HL-60/S4 treated with phorbol 12-myristate 13-acetate at 8.2 ng/mL for 4 days and 3 days (cell line): ENCODE measurements around the gene IFNL4.
"Not testable (repeated sequence)": the region's sequence is repeated elsewhere in the genome, so short reads cannot be mapped to it uniquely, and the experiment has no call there.

Experiments
- in situ Hi-C: fragments of 300-500 bp; cut with MboI; formaldehyde crosslinking; loops from 2 replicates; pipeline ENCODE4 v1.15.0; 2022; ENCODE audit warnings: low sequenced_read_pairs

IFNL4 gene

GRCh38 chr19:39224910-39225309 lies 23.7 kb downstream of the IFNL4 start:
- in situ Hi-C loops: no loop called here

DNA sequence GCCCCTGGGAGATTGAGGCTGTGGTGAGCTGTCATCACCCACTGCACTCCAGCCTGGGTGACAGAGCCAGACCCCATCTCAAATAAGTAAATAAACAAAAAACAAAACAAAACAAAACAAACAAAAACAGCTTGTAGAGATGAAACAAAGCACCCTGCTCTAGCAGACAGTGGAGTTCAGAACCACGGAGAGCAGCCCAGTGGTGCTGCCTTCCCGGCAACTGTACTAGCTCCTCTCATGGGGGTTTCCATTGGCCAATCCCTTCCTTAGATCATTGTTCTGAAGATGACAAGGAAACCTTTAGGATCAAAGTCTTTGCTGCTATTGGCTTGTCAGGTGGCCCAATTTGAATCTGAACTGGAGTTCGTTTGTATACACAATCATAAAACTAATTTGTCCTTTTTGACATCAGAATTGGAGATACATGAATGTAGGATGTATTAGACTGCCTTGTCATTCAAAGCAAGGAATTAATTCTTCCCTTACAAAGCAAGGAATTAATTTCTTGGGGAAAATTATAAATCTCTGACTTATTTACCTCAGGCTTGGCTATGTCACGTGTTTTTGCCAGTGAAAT lies 24.9 kb downstream of the IFNL4 start:
- in situ Hi-C loops: no loop called here

- in situ Hi-C loops: not testable (repeated sequence)
Observed at GRCh38 chr19:39219108-39219507, 29.5 kb downstream of the IFNL4 start.

GRCh38 chr19:39218230-39219007 lies 30.2 kb downstream of the IFNL4 start:
- in situ Hi-C loops: no loop called here

- in situ Hi-C loops: no loop called here
Observed at GRCh38 chr19:39217094-39217493, 31.6 kb downstream of the IFNL4 start.

GRCh38 chr19:39215323-39215722 lies 33.3 kb downstream of the IFNL4 start:
- in situ Hi-C loops: not testable (repeated sequence)

GRCh38 chr19:39212375-39212742 lies 36.3 kb downstream of the IFNL4 start:
- in situ Hi-C loops: no loop called here

DNA sequence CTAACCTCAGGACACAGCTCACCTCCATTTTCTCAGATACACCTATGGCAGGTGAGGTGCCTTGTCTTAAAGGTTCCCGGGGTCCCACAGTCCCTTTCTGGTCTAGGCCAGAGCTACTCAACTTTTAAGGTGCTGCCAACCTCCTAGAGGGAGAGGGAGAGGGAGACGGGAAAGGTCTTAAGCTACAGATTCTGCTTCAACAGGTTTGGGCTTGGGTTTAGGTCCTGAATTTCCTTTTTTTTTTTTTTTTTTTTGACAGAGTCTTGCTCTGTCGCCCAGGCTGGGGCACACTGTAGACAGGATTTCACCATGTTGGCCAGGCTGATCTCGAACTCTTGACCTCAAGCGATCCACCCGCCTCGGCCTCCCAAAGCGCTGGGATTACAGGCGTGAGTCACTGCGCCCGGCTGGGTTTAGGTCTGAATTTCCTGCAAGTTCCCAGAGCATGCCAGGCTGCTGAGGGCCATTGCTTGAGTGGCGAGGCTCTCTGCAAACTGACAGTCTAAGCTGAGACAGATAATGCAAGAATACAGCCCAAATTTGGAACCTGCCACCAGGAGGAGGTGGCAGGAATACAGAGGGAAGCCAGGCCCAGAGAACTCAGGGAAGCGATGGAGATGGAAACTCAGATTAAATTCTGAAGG lies 36.8 kb downstream of the IFNL4 start:
- in situ Hi-C loops: no loop called here

GRCh38 chr19:39209196-39209595 lies 39.5 kb downstream of the IFNL4 start:
- in situ Hi-C loops: no loop called here

- in situ Hi-C loops: no loop called here
Observed at GRCh38 chr19:39208175-39208795, 40.4 kb downstream of the IFNL4 start.

DNA sequence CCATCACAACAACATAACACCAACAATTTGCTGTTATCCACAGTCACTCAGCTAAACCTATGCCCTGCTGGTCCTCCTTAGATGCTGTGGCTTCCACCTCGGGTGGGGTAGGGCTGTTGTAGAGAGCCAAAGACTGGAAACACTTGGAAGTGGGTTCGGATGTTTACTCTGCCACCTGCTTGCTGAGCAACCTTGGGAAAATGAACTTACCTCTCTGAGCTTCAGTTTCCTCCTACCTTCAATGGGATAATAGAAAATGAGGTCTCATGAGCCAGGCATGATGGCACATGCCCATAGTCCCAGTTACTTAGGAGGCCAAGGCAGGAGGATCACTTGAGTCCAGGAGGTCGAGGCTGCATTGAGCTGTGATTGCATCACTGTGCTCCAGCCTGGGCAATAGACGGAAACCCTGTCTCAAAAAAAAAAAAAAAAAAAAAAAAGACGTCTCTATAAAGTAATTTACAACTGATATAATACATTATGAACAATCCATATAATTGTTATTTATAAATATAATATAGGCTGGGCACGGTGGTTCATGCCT lies 41.3 kb downstream of the IFNL4 start:
- in situ Hi-C loops: no loop called here

GRCh38 chr19:39206122-39206521 lies 42.5 kb downstream of the IFNL4 start:
- in situ Hi-C loops: no loop called here

DNA sequence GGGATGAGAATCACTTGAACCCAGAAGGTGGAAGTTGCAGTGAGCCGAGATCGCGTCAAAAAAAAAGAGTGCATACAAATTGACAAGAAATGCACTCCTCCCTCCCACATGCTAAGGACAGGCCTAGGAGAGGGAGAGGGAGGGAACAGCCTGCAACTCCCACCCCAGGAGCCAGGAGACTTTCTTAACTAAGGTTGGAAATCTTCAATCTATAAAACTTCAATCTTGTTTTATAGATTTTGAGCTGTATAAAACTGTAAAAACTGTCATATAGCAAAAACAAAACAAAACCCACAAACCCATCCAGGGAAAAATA lies 43.2 kb downstream of the IFNL4 start:
- in situ Hi-C loops: no loop called here

DNA sequence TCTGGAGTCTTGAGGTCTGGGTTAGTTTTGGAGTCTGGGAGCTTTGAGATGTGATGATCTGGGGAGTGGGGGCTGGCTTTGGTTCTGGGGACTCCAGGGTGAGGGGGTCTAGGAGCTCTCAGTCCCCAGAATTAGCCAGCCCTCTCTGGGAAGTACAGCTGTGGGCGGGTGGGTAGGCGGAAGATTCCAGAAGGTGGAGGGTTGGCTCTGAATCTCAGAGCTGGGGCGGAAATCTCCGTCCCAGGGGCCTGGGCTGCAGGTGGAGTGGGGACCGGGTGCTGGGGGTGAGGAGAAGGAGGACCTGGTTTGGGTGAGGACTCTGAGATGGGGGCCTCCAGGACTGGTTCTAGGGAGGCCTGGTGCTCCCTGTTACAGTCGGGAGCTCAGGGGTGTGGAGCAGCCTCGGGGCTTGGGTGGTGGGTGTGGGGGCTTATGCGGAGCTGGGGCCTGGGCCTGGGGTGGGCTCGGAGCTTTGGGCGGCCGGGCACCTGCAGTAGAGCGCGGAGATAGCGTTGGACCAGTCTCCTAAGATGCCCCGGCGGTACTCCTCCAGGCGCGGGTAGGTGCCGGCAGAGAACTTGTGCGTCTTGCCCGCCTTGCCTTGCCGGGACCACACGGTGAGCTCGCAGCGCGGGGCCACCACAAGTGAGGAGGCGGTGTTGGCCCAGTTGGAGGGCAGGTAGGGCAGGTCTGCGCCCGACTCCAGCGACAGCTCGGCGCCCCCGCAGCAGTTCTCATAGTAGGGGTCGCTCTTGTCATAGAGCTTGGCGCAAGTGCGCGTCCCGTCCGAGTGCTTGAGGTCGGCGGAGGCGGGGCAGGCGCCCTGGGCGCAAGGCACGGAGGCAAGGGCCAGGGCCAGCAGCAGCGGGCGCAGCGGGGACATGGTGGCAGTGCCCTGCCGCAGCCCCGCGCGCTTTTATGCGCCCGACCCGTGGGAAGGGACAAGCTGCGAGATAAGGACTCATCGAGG lies 45.0 kb downstream of the IFNL4 start, which contains the start of gene SYCN:
TSS of gene SYCN (minus strand) at position 892 of the 970 bp plus-strand sequence. CDS start at position 883, 9 bp downstream.
- in situ Hi-C loops: no loop called here

DNA sequence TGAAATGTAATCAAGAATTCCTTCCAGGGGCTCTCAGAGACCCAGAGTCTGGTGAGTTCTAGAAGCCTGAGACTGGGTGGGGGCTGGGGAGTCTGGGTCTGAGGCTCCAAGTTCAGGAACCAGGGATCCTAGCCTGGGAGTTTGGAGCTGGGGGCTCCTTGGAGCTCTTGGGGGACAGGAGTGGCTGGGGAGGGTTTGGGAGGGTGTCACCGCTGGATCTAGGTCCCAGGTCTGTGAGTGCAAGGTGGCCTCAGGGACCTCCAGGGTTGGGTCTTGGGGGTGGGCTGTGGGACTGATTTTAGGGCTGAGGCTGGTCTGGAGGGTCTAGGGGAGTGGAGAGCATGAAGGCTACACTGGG lies 45.7 kb downstream of the IFNL4 start:
- in situ Hi-C loops: no loop called here

GRCh38 chr19:39200803-39201115 lies 47.9 kb downstream of the IFNL4 start:
- in situ Hi-C loops: no loop called here

- in situ Hi-C loops: no loop called here
Observed at GRCh38 chr19:39200066-39200802, 48.4 kb downstream of the IFNL4 start.

GRCh38 chr19:39199025-39199424 lies 49.6 kb downstream of the IFNL4 start:
- in situ Hi-C loops: no loop called here

GRCh38 chr19:39197808-39198207 lies 50.8 kb downstream of the IFNL4 start:
- in situ Hi-C loops: no loop called here
